ENCODE results near the gene RASAL2.

DNA sequence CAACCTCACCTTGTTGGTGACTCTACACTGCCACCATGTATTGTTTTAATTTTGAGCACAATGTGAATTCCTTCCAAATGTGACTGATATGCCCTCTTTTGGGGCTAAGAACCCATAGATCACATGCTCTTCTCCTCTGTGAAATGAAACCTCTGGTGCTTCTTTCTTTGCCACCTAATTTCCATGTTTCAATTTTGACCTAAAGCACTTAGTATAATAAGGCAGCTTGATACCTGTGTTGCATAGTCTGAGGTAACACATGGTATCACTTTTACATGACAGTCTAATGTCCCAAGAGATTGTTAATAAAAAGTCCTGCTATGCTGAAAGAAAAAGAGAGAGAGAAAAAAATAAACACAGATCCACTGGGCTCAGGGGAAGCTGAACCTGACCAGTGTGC is 378.6 kb downstream of the RASAL2 start:
- TF ChIP-seq, protein P1, sequence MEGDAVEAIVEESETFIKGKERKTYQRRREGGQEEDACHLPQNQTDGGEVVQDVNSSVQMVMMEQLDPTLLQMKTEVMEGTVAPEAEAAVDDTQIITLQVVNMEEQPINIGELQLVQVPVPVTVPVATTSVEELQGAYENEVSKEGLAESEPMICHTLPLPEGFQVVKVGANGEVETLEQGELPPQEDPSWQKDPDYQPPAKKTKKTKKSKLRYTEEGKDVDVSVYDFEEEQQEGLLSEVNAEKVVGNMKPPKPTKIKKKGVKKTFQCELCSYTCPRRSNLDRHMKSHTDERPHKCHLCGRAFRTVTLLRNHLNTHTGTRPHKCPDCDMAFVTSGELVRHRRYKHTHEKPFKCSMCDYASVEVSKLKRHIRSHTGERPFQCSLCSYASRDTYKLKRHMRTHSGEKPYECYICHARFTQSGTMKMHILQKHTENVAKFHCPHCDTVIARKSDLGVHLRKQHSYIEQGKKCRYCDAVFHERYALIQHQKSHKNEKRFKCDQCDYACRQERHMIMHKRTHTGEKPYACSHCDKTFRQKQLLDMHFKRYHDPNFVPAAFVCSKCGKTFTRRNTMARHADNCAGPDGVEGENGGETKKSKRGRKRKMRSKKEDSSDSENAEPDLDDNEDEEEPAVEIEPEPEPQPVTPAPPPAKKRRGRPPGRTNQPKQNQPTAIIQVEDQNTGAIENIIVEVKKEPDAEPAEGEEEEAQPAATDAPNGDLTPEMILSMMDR (IDR thresholded peaks at IDR 0.05 in 8 of 11, conservative IDR thresholded peaks at IDR 0.05 in 3 of 11), result no peak
- no peak for TF ChIP-seq POLR2A (IDR thresholded peaks at IDR 0.05)

All from spleen (tissue), 7 donors.